Measurements from ENCODE around the gene ATP5ME. TPM values are rescaled to one million over a fixed set of nuclear protein-coding genes. Genes with fewer than 3 reads are reported as not detected.

Gene ATP5ME
- polyA plus RNA-seq, 4 donors: 447 to 1,305 (median 893) TPM

DNA sequence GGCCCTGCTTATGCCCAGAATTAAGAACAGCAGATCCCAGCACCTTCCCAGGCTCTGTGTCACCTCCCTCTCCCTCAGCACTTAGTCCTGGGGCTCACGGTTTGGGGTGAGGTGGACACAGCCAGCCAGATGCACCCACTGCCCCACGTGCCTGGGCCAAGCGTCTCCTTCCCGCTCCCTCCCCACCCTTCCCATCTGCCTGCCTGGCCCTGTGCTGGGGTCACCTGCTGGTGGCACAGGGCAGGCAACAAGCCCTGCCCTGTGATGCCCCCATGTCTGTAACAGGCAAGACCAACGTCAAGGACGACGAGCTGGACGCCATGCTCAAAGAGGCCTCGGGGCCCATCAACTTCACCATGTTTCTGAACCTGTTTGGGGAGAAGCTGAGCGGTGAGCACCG, 5.6 kb upstream of the ATP5ME start:
- Histone ChIP-seq H3K36me3 (ENCODE audit: control insufficient read depth in 3 of 3, insufficient read depth in 2 of 3, low read depth in 1 of 3, low read length in 3 of 3) (peaks cover 0 to 25% (median 0%) of the 10 kb centered on the region in 3 donors), H3K4me1 (ENCODE audit: control insufficient read depth in 3 of 3, insufficient read depth in 2 of 3, low read depth in 1 of 3, low read length in 2 of 3) (peaks cover 2 to 52% (median 3%) of the 10 kb centered on the region in 3 donors), H3K27ac (ENCODE audit: low read depth in 1 of 3, low read length in 2 of 3) (no peak overlapping the region), H3K4me3 (ENCODE audit: low read depth in 1 of 3, low read length in 3 of 3) (no peak overlapping the region), H3K27me3 (ENCODE audit: control insufficient read depth in 3 of 3, insufficient read depth in 3 of 3, low read length in 3 of 3) (no peaks in the 10 kb centered on the region), H3K9me3 (ENCODE audit: control insufficient read depth in 2 of 2, insufficient read depth in 1 of 2, low read depth in 1 of 2, low read length in 1 of 2) (no peaks in the 10 kb centered on the region)
- 70 to 85% (median 76%) methylated on average over 11 of the region's 11 CpGs for WGBS, 3 donors
- no peak for DNase-seq
- no peak for FAIRE-seq

- Histone ChIP-seq H3K4me1 (ENCODE audit: control insufficient read depth in 3 of 3, insufficient read depth in 2 of 3, low read depth in 1 of 3, low read length in 2 of 3) (peaks cover 2 to 49% (median 3%) of the 10 kb centered on the region in 3 donors), H3K9me3 (ENCODE audit: control insufficient read depth in 2 of 2, insufficient read depth in 1 of 2, low read depth in 1 of 2, low read length in 1 of 2) (no peaks in the 10 kb centered on the region), H3K4me3 (ENCODE audit: low read depth in 1 of 3, low read length in 3 of 3) (no peak overlapping the region), H3K36me3 (ENCODE audit: control insufficient read depth in 3 of 3, insufficient read depth in 2 of 3, low read depth in 1 of 3, low read length in 3 of 3) (peaks cover 0 to 25% (median 0%) of the 10 kb centered on the region in 3 donors), H3K27ac (ENCODE audit: low read depth in 1 of 3, low read length in 2 of 3) (no peak overlapping the region), H3K27me3 (ENCODE audit: control insufficient read depth in 3 of 3, insufficient read depth in 3 of 3, low read length in 3 of 3) (no peaks in the 10 kb centered on the region)
- WGBS, 3 donors: 81 to 86% (median 83%) methylated on average over 12 to 13 of the region's 13 CpGs
- DNase-seq (no peak), FAIRE-seq (no peak)
Observed at GRCh38 chr4:679104-679481, 5.0 kb upstream of the ATP5ME start.

- H3K4me3 ChIP-seq (ENCODE audit: low read depth in 1 of 3, low read length in 3 of 3): no peak overlapping the region
- 41 to 72% (median 43%) methylated on average over 12 to 14 of the region's 14 CpGs for WGBS, 3 donors
- no peak overlapping the region for H3K27ac ChIP-seq (ENCODE audit: low read depth in 1 of 3, low read length in 2 of 3)
- peaks cover 2 to 45% (median 3%) of the 10 kb centered on the region in 3 donors for H3K4me1 ChIP-seq (ENCODE audit: control insufficient read depth in 3 of 3, insufficient read depth in 2 of 3, low read depth in 1 of 3, low read length in 2 of 3)
- DNase-seq (no peak), FAIRE-seq (no peak)
- H3K36me3 ChIP-seq (ENCODE audit: control insufficient read depth in 3 of 3, insufficient read depth in 2 of 3, low read depth in 1 of 3, low read length in 3 of 3): peaks cover 0 to 25% (median 0%) of the 10 kb centered on the region in 3 donors
- H3K9me3 ChIP-seq (ENCODE audit: control insufficient read depth in 2 of 2, insufficient read depth in 1 of 2, low read depth in 1 of 2, low read length in 1 of 2): no peaks in the 10 kb centered on the region
- no peaks in the 10 kb centered on the region for H3K27me3 ChIP-seq (ENCODE audit: control insufficient read depth in 3 of 3, insufficient read depth in 3 of 3, low read length in 3 of 3)
Observed at GRCh38 chr4:678331-679103, 4.4 kb upstream of the ATP5ME start.

- Histone ChIP-seq H3K4me3 (ENCODE audit: low read depth in 1 of 3, low read length in 3 of 3) (no peak overlapping the region), H3K4me1 (ENCODE audit: control insufficient read depth in 3 of 3, insufficient read depth in 2 of 3, low read depth in 1 of 3, low read length in 2 of 3) (peaks cover 2 to 45% (median 3%) of the 10 kb centered on the region in 3 donors), H3K27me3 (ENCODE audit: control insufficient read depth in 3 of 3, insufficient read depth in 3 of 3, low read length in 3 of 3) (no peaks in the 10 kb centered on the region), H3K36me3 (ENCODE audit: control insufficient read depth in 3 of 3, insufficient read depth in 2 of 3, low read depth in 1 of 3, low read length in 3 of 3) (peaks cover 0 to 29% (median under 1%) of the 10 kb centered on the region in 3 donors), H3K27ac (ENCODE audit: low read depth in 1 of 3, low read length in 2 of 3) (peak overlapping the region in 1 of 3 donors; percentile 41), H3K9me3 (ENCODE audit: control insufficient read depth in 2 of 2, insufficient read depth in 1 of 2, low read depth in 1 of 2, low read length in 1 of 2) (no peaks in the 10 kb centered on the region)
- no peak for FAIRE-seq
- peak in 1 of 2 donors; percentile 76 for DNase-seq
- 19 to 57% (median 35%) methylated on average over 26 of the region's 26 CpGs for WGBS, 3 donors
Observed at GRCh38 chr4:677431-678293, 3.6 kb upstream of the ATP5ME start.

GRCh38 chr4:676871-677235, 2.8 kb upstream of the ATP5ME start:
- FAIRE-seq (no peak), DNase-seq (no peak)
- WGBS, 3 donors: 82 to 84% (median 82%) methylated on average over 8 of the region's 8 CpGs
- H3K4me3 ChIP-seq (ENCODE audit: low read depth in 1 of 3, low read length in 3 of 3): no peak overlapping the region
- H3K27me3 ChIP-seq (ENCODE audit: control insufficient read depth in 3 of 3, insufficient read depth in 3 of 3, low read length in 3 of 3): no peaks in the 10 kb centered on the region
- peaks cover 2 to 39% (median 3%) of the 10 kb centered on the region in 3 donors for H3K4me1 ChIP-seq (ENCODE audit: control insufficient read depth in 3 of 3, insufficient read depth in 2 of 3, low read depth in 1 of 3, low read length in 2 of 3)
- H3K9me3 ChIP-seq (ENCODE audit: control insufficient read depth in 2 of 2, insufficient read depth in 1 of 2, low read depth in 1 of 2, low read length in 1 of 2): no peaks in the 10 kb centered on the region
- H3K27ac ChIP-seq (ENCODE audit: low read depth in 1 of 3, low read length in 2 of 3): peak overlapping the region in 1 of 3 donors; percentile 4
- H3K36me3 ChIP-seq (ENCODE audit: control insufficient read depth in 3 of 3, insufficient read depth in 2 of 3, low read depth in 1 of 3, low read length in 3 of 3): peaks cover under 1 to 32% (median 2%) of the 10 kb centered on the region in 3 donors

- Histone ChIP-seq H3K4me3 (ENCODE audit: low read depth in 1 of 3, low read length in 3 of 3) (no peak overlapping the region), H3K27ac (ENCODE audit: low read depth in 1 of 3, low read length in 2 of 3) (peak overlapping the region in 1 of 3 donors; percentile 55), H3K27me3 (ENCODE audit: control insufficient read depth in 3 of 3, insufficient read depth in 3 of 3, low read length in 3 of 3) (no peaks in the 10 kb centered on the region), H3K4me1 (ENCODE audit: control insufficient read depth in 3 of 3, insufficient read depth in 2 of 3, low read depth in 1 of 3, low read length in 2 of 3) (peaks cover 2 to 36% (median 3%) of the 10 kb centered on the region in 3 donors), H3K36me3 (ENCODE audit: control insufficient read depth in 3 of 3, insufficient read depth in 2 of 3, low read depth in 1 of 3, low read length in 3 of 3) (peaks cover 5 to 39% (median 6%) of the 10 kb centered on the region in 3 donors), H3K9me3 (ENCODE audit: control insufficient read depth in 2 of 2, insufficient read depth in 1 of 2, low read depth in 1 of 2, low read length in 1 of 2) (no peaks in the 10 kb centered on the region)
- whole genome bisulfite sequencing, 3 donors: 74 to 80% (median 78%) methylated on average over 16 to 19 of the region's 19 CpGs
- FAIRE-seq: no peak
- DNase-seq: no peak
Observed at GRCh38 chr4:675980-676870, 2.1 kb upstream of the ATP5ME start.

DNA sequence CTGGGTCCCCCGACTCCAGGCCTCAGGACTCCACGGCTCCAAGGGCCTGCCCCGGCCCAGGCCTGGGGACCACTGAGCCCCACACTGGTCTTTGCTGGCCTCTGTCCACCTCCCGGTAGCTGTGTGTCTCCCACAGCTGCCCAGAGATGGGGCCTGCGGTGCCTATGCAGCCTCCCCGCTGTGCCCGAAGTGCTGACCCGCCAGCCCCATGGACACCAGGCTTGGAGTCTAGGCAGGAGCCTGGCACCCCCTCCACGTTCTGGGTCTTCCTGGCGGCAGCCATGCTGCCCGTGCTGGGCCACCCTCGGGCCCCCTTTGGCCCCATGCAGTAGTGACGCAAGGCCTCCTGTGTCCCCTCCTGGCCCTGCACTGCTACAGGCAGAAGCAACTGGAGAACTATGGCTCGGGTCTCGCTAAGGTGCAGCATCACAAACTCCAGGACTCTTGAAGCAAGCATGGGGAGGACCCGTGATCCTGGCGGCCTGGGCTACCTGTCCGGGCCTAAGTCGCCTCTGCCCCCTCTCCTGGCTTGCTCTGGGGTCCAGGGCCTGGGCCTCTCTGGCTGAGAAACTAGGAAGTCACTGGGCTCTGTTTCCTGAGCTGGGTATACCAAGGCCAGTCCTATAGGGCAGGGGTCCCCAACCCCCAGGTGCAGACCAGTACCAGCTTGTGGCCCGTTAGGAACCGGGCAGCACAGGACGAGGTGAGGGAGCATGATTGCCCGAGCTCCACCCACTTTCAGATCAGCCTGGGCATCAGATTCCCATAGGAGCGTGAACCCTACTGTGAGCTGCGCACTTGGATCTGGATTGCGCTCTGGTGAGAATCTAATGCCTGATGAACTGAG, 1.2 kb upstream of the ATP5ME start:
- DNase-seq (peak in 1 of 2 donors; percentile 52), FAIRE-seq (no peak)
- Histone ChIP-seq H3K4me1 (ENCODE audit: control insufficient read depth in 3 of 3, insufficient read depth in 2 of 3, low read depth in 1 of 3, low read length in 2 of 3) (peaks cover 2 to 28% (median 3%) of the 10 kb centered on the region in 3 donors), H3K27me3 (ENCODE audit: control insufficient read depth in 3 of 3, insufficient read depth in 3 of 3, low read length in 3 of 3) (no peaks in the 10 kb centered on the region), H3K36me3 (ENCODE audit: control insufficient read depth in 3 of 3, insufficient read depth in 2 of 3, low read depth in 1 of 3, low read length in 3 of 3) (peaks cover 6 to 45% (median 9%) of the 10 kb centered on the region in 3 donors), H3K9me3 (ENCODE audit: control insufficient read depth in 2 of 2, insufficient read depth in 1 of 2, low read depth in 1 of 2, low read length in 1 of 2) (no peaks in the 10 kb centered on the region), H3K4me3 (ENCODE audit: low read depth in 1 of 3, low read length in 3 of 3) (peak overlapping the region; percentile 71 to 83 (median 79)), H3K27ac (ENCODE audit: low read depth in 1 of 3, low read length in 2 of 3) (peak overlapping the region; percentile 79 to 90 (median 89))
- 61 to 63% (median 63%) methylated on average over 26 of the region's 26 CpGs for WGBS, 3 donors
